WTC11 (cell line): ENCODE measurements around the gene UBE3C.

Source experiments
- CREM ChIP-seq: sonication (generic); formaldehyde crosslinking; IDR thresholded peaks from 2 replicates; pipeline ENCODE4 v1.8.1; 2022; ENCODE audit warnings: mild to moderate bottlenecking, missing genetic modification reagents, moderate library complexity
- CTCF ChIP-seq: fragments of 200-600 bp; IDR thresholded peaks from 2 replicates; pipeline ENCODE4 v1.8.0; 2022; ENCODE audit warnings: antibody characterized with exemption
- KAT7 ChIP-seq: sonication (generic); formaldehyde crosslinking; IDR thresholded peaks from 2 replicates; pipeline ENCODE4 v1.8.1; 2023; ENCODE audit warnings: missing genetic modification reagents, mild to moderate bottlenecking, borderline replicate concordance
- NR2C2 ChIP-seq: sonication (generic); formaldehyde crosslinking; IDR thresholded peaks from 2 replicates; pipeline ENCODE4 v1.8.0; 2022; ENCODE audit warnings: mild to moderate bottlenecking, missing genetic modification reagents
- NR3C1 ChIP-seq: sonication (generic); formaldehyde crosslinking; conservative IDR thresholded peaks from 2 replicates; pipeline ENCODE4 v1.8.1; 2023; ENCODE audit warnings: low read depth, mild to moderate bottlenecking, missing genetic modification reagents
- TF ChIP-seq, protein P1 (sequence below): sonication (generic); formaldehyde crosslinking; IDR thresholded peaks from 2 replicates; pipeline ENCODE4 v1.8.0; 2023; ENCODE audit warnings: missing genetic modification reagents, mild to moderate bottlenecking, borderline replicate concordance
- TF ChIP-seq, protein P2 (sequence below): sonication (generic); formaldehyde crosslinking; IDR thresholded peaks from 2 replicates; pipeline ENCODE4 v1.8.1; 2023; ENCODE audit warnings: mild to moderate bottlenecking, missing genetic modification reagents, moderate library complexity

DNA sequence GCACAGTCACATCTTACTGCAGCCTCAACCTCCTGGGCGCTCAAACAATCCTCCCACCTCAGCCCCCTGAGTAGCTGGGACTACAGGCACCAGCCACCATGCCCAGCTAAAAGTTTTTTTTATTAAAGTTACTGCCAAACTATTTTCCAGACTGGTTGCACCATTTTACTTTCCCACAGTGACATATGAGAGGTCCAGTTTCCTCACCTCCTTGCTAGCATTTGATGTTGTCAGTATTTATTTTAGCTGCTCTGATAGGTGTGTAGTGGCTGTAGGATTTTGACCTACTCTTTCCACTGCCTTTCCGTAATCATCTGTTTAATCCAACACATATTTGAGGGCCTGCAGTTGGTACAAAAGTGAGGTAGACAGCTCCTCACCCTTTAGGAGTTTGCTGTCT is 5.4 kb upstream of the UBE3C start:
- TF ChIP-seq CTCF: no peak
- TF ChIP-seq NR3C1 (CRISPR knock-in tag): no peak
- no peak for TF ChIP-seq CREM (CRISPR knock-in tag)
- TF ChIP-seq, protein P1, sequence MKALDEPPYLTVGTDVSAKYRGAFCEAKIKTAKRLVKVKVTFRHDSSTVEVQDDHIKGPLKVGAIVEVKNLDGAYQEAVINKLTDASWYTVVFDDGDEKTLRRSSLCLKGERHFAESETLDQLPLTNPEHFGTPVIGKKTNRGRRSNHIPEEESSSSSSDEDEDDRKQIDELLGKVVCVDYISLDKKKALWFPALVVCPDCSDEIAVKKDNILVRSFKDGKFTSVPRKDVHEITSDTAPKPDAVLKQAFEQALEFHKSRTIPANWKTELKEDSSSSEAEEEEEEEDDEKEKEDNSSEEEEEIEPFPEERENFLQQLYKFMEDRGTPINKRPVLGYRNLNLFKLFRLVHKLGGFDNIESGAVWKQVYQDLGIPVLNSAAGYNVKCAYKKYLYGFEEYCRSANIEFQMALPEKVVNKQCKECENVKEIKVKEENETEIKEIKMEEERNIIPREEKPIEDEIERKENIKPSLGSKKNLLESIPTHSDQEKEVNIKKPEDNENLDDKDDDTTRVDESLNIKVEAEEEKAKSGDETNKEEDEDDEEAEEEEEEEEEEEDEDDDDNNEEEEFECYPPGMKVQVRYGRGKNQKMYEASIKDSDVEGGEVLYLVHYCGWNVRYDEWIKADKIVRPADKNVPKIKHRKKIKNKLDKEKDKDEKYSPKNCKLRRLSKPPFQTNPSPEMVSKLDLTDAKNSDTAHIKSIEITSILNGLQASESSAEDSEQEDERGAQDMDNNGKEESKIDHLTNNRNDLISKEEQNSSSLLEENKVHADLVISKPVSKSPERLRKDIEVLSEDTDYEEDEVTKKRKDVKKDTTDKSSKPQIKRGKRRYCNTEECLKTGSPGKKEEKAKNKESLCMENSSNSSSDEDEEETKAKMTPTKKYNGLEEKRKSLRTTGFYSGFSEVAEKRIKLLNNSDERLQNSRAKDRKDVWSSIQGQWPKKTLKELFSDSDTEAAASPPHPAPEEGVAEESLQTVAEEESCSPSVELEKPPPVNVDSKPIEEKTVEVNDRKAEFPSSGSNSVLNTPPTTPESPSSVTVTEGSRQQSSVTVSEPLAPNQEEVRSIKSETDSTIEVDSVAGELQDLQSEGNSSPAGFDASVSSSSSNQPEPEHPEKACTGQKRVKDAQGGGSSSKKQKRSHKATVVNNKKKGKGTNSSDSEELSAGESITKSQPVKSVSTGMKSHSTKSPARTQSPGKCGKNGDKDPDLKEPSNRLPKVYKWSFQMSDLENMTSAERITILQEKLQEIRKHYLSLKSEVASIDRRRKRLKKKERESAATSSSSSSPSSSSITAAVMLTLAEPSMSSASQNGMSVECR: no peak
- TF ChIP-seq KAT7: no peak
- TF ChIP-seq, protein P2, sequence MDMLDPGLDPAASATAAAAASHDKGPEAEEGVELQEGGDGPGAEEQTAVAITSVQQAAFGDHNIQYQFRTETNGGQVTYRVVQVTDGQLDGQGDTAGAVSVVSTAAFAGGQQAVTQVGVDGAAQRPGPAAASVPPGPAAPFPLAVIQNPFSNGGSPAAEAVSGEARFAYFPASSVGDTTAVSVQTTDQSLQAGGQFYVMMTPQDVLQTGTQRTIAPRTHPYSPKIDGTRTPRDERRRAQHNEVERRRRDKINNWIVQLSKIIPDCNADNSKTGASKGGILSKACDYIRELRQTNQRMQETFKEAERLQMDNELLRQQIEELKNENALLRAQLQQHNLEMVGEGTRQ (CRISPR knock-in tag): no peak
- TF ChIP-seq NR2C2 (CRISPR knock-in tag): no peak
